Activated CD8-positive, alpha-beta memory T cell treated with anti-CD3 and anti-CD28 coated beads for 4 hours (primary cell): ENCODE results near the gene IWS1.
"Not testable (repeated sequence)": the region's sequence is repeated elsewhere in the genome, so short reads cannot be mapped to it uniquely, and the experiment has no call there.

Experiments used
- DNase-seq, 2 donors: peaks; one replicate each; pipeline ENCODE4 v3.0.0-alpha.2; 2020; ENCODE audit warnings: low read depth in 2 of 2

IWS1 gene

GRCh38 chr2:127528487-127528886 lies 2.2 kb upstream of the IWS1 start:
- no peak for DNase-seq

DNA sequence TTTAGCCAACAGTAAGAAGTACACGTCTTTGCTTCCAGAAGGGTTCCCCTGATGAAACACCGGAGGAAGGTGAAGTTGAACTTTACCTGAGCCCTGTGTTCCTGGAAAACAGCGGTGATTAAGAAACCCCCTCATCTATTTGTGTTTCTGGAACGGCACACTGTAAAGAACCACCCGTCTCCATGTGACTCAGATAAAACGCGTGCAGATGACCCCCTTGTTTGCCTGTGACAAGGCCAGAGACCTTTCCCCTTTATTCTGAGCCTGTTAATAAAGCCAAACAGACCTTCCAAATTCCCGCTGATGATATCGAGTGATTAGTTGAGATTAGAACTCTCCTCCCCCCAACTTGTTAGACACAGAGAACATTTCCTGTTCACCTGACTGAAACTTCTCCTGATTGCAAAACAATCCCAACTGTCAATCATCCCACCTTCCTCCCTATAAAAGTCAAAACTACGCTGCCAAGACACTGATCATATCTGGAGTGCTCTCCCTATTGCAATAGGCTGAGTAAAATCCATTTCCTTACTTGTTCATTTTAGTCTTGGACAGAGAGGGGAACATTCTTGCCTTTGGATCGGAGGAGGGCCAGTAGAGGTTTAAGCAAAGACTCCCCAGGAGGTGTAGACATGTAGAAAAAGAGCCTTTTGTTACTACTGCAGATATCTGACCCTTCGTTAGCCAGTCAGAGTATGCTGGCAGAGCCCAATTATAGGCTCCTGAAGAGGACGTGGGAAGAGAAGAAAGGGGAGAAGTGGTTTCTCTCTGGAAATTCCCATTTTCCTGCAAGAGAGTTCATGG lies 914 bp upstream of the IWS1 start:
- DNase-seq = no peak

DNA sequence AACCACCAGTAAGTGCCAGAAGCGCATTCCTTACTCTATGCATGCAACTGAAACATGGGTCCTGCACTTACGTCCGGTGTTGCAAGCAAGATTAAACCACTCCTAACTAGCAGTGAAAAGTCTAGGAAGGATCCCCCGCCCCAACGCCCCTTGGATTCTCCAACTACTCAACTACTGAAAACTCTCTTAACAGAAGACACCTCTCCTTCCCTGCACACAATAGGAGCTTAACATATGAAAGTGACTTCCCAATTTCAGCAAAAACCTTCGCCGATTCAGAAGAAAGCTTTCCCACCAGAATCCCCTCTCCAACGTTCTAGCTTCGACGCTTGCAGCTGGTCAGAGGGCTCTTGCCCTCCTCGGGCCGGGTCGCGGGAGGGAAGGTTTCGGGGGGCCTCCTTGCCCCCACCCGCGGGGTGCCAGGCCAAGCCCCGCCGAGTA lies 578 bp downstream of the IWS1 start:
- DNase-seq = no peak

DNA sequence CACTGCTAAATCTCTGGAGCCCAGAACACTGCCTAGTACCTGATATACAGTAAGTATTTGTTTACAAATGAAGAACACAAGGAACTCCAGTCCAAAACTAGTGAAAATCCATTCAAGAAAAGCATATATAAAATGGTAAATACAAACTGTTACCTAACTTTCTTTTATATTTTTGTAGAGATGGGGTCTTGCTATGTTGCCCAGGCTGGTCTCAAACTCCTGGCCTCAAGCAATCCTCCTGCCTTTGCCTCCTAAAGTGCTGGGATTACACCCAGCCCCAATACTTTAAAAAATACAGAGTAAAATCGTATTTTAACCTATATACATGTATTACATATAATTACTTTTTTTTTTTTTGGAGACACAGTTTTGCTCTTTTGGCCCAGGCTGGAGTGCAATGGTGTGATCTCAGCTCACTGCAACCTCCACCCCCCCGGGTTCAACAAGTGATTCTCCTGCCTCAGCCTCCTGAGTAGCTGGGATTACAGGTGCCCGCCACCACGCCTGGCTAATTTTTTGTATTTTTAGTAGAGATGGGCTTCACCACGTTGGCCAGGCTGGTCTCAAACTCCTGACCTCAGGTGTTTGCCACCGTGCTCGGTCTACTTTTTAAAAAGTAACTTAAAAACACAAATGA lies 2.0 kb downstream of the IWS1 start:
- DNase-seq = not testable (repeated sequence)

- no peak for DNase-seq
These were observed 2.9 kb downstream of the IWS1 start for GRCh38 chr2:127523269-127523939.

- DNase-seq = no peak
These were observed 5.9 kb downstream of the IWS1 start for GRCh38 chr2:127520424-127520823.

GRCh38 chr2:127517465-127517864 lies 8.8 kb downstream of the IWS1 start:
- no peak for DNase-seq

GRCh38 chr2:127516041-127516762 lies 10.1 kb downstream of the IWS1 start:
- DNase-seq = no peak

DNA sequence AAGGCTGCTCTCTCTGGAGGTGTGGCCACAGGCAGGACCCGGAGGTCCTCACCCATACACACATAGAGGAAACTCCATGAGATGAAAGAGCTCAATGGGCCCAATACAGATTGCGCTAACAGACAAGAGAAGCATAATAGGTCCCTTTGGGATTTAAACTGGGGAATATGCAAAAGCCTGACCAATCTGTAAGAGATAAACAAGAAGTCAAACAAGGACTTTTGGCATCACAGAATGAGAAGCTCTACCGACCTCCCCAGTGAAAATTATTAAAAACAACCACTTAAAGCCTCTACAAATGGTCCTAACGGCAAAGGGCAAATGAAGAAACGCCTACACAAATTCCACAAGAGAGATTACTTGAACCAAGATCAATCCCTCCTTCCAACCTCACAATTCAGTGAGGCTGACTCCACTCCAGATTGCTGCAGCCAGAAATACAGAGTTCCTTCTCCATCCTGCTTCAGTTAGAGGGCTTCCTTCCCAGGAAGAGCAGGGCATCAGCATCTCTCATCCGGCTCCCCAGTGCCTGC lies 10.8 kb downstream of the IWS1 start:
- no peak for DNase-seq

- DNase-seq = no peak
These were observed 11.8 kb downstream of the IWS1 start for GRCh38 chr2:127514485-127514884.

DNA sequence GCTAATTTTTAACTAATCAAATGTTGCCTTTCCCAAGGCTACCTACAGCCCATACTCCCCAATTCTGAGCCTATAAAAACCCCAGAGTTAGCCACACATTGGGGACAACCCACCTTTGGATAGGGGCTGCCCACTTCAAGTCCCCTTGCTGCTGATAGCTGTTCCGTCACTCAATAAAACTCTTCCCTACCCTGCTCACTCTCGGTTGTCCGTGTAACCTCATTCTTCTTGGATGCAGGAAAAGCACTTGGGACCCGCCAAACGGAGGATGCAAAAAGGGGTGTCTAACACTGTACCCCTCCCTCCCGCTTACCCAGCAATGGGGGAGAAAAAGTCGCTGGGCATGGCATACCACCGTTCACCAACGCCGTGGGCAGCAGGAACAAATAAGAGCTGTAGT lies 12.2 kb downstream of the IWS1 start:
- DNase-seq = no peak

- DNase-seq = no peak
These were observed 13.9 kb downstream of the IWS1 start for GRCh38 chr2:127512362-127512761.

DNA sequence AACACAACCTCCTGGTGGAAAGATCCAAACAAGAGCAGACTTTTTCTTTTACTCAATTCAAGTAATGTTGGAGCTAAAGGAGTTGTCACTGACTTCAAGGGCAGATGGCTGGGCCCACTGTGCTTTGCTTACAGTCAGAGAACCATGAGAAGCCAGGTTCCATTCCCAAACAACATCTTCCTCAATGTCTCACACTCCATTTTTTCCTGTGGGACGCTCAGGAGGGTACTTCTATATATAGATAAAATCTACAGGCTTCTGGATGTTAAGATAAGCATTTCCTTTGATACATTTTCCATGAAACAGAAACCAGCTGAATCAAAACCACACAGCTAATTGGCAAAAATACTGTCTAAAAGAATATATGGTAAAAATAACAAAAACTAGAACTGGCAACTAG lies 14.4 kb downstream of the IWS1 start:
- no peak for DNase-seq

- DNase-seq = no peak
These were observed 15.1 kb downstream of the IWS1 start for GRCh38 chr2:127511090-127511695.

DNA sequence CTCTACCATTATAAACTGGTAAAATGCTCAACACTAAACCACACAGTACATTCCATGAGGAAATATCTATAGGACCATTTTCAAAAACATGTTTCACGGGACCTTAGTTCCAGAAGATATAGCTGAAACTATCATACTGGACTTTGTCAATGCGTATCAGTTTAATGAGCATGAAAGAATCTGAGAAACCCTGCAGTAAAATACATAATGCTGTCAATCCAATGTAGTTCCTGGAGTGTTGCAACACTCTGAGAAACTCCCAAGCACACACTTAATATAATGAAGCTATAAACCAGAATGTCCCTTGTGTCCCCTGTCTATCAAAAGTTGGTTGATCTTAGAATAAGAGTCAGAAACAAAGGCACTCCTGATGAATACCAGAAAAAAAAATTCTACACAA lies 16.2 kb downstream of the IWS1 start:
- no peak for DNase-seq

- DNase-seq = no peak
These were observed 17.7 kb downstream of the IWS1 start for GRCh38 chr2:127508631-127509034.

- DNase-seq = no peak
These were observed 18.2 kb downstream of the IWS1 start for GRCh38 chr2:127508023-127508630.

DNA sequence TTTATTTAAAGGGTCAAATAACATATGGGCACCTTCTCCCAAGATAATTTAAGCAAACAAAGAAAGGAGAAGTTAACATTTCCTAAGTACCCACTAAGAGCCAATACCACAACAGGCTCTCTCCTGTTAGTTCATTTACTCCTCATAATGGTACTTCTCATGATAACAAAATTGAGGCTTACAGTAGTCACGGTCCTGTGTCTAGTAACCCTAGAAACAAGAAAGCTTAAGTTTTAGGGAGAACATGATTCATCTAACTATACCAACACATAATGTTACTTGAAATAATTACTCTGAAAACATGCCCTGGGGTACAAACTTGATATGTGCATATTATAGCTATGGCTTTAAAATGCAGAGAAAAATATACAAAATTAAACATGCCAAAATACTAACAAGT lies 19.8 kb downstream of the IWS1 start:
- no peak for DNase-seq

- no peak for DNase-seq
These were observed 21.5 kb downstream of the IWS1 start for GRCh38 chr2:127504552-127505430.

GRCh38 chr2:127503491-127503890 lies 22.8 kb downstream of the IWS1 start:
- DNase-seq = no peak
